Sigmoid colon (tissue), 7 donors: ENCODE measurements around the gene ANP32A. TPM values are rescaled to one million over a fixed set of nuclear protein-coding genes. Genes with fewer than 3 reads are reported as not detected.

ENCODE experiments used
- DNase-seq: peaks from one replicate; pipeline ENCODE4 v3.0.0-alpha.2; 2019
- H3K27ac ChIP-seq, 4 donors: fragments of 200-600 bp; sonication (generic); one replicate each; pipeline ENCODE4 v1.5.1; 2016 to 2019; ENCODE audit warnings: mild to moderate bottlenecking in 1 of 4
- H3K27me3 ChIP-seq, 3 donors: fragments of 200-600 bp; sonication (generic); one replicate each; pipeline ENCODE4 v1.5.1; 2019; ENCODE audit warnings: mild to moderate bottlenecking in 1 of 3
- H3K36me3 ChIP-seq, 4 donors: fragments of 200-600 bp; sonication (generic); one replicate each; pipeline ENCODE4 v1.5.1; 2016 to 2019
- H3K4me1 ChIP-seq, 4 donors: fragments of 200-600 bp; sonication (generic); one replicate each; pipeline ENCODE4 v1.5.1; 2017 to 2019
- H3K4me3 ChIP-seq, 4 donors: fragments of 200-600 bp; sonication (generic); one replicate each; pipeline ENCODE4 v1.5.1; 2017 to 2019; ENCODE audit warnings: mild to moderate bottlenecking in 2 of 4, moderate library complexity in 1 of 4
- H3K9me3 ChIP-seq, 4 donors: fragments of 200-600 bp in 3 of 4; sonication (generic) in 3 of 4; one replicate each; pipeline versions ENCODE4 v1.5.1 to v1.6.1; 2013 to 2019
- EP300 ChIP-seq, 4 donors: sonication (generic); formaldehyde crosslinking; IDR thresholded peaks; one replicate each; pipeline ENCODE4 v1.6.1; 2017; ENCODE audit warnings: antibody characterized with exemption in 4 of 4
- POLR2A ChIP-seq, 2 donors: fragments of 450-650 bp; IDR thresholded peaks; one replicate each; pipeline ENCODE4 v1.6.1; 2016; ENCODE audit warnings: antibody characterized with exemption in 2 of 2, mild to moderate bottlenecking in 2 of 2, moderate library complexity in 2 of 2
- POLR2AphosphoS5 ChIP-seq, 4 donors: sonication (generic); formaldehyde crosslinking; IDR thresholded peaks; one replicate each; pipeline ENCODE4 v1.6.1; 2017; ENCODE audit warnings: antibody characterized with exemption in 4 of 4
- WGBS, 2 donors: extraction: QIAGEN DNeasy Blood & Tissue Kit; methylation state at CpG; one replicate each; pipeline ENCODE4 v1.1.7; 2013; 5-methylcytosine and 5-hydroxymethylcytosine counted together
- intact Hi-C: fragments of 100-400 bp; cut with DNase I; formaldehyde crosslinking; loops from one replicate; pipeline ENCODE4 v1.15.1; 2023
- polyA plus RNA-seq, 3 donors: library from polyadenylated mRNA; stranded (reverse); fragments of 200-250 nt; gene quantifications; one replicate each; pipeline ENCODE4 v1.2.3, GENCODE V29; 2013
- total RNA-seq, 4 donors: library from RNA; depleted of rRNA; stranded (reverse); fragments of >200 nt; gene quantifications; one replicate each; pipeline ENCODE4 v1.1.0, GENCODE V29; 2016
- TF ChIP-seq, protein P1 (sequence below), 4 experiments: fragments of 450-650 bp in 3 of 4; fragments of 200-600 bp in 1 of 4; IDR thresholded peaks; one replicate each; pipeline ENCODE4 v1.5.1; 2016 to 2019; ENCODE audit warnings: antibody characterized with exemption in 4 of 4, mild to moderate bottlenecking in 3 of 4, moderate library complexity in 2 of 4
- donor health status: healthy with polysubstance abuse.
- donor health status: Bipolar disorder and iron deficiency.
- donor health status: healthy.

The ANP32A gene
- total and polyA plus RNA-seq, 7 donors, result 37.6 to 152 (median 67.3) TPM

DNA sequence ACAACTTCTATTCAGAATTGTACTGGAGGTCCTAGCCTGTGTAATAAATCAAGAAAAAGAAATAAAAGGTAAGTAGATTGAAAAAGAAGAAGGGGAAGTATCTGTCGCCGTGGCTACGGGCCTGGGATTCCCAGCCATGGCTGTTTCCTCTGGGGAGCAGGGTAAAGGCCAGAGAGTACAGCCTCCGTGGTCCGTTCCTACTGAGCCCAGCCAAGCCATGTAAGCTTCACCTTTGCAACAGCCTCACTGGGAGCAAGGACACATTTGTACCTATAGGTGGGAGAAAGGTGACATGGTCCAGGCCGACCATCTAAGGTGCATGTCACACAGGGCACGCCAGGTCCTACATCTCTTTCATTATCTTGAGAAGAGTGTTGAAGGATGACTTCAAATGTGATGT, 71.3 kb downstream of the ANP32A start:
- Histone ChIP-seq H3K36me3 (no peaks in the 10 kb centered on the region), H3K4me1 (no peaks in the 10 kb centered on the region), H3K4me3 (no peak overlapping the region), H3K27me3 (no peaks in the 10 kb centered on the region), H3K27ac (no peak overlapping the region), H3K9me3 (no peaks in the 10 kb centered on the region)
- TF ChIP-seq EP300 (IDR thresholded peaks at IDR 0.05) (no peak), POLR2AphosphoS5 (IDR thresholded peaks at IDR 0.05) (no peak), POLR2A (IDR thresholded peaks at IDR 0.05) (no peak)
- TF ChIP-seq, protein P1, sequence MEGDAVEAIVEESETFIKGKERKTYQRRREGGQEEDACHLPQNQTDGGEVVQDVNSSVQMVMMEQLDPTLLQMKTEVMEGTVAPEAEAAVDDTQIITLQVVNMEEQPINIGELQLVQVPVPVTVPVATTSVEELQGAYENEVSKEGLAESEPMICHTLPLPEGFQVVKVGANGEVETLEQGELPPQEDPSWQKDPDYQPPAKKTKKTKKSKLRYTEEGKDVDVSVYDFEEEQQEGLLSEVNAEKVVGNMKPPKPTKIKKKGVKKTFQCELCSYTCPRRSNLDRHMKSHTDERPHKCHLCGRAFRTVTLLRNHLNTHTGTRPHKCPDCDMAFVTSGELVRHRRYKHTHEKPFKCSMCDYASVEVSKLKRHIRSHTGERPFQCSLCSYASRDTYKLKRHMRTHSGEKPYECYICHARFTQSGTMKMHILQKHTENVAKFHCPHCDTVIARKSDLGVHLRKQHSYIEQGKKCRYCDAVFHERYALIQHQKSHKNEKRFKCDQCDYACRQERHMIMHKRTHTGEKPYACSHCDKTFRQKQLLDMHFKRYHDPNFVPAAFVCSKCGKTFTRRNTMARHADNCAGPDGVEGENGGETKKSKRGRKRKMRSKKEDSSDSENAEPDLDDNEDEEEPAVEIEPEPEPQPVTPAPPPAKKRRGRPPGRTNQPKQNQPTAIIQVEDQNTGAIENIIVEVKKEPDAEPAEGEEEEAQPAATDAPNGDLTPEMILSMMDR (IDR thresholded peaks at IDR 0.05), result no peak
- WGBS, 2 donors, result 80 to 94% methylated on average over 7 of the region's 7 CpGs
- DNase-seq, result no peak
- intact Hi-C loops, result no loop called here

DNA sequence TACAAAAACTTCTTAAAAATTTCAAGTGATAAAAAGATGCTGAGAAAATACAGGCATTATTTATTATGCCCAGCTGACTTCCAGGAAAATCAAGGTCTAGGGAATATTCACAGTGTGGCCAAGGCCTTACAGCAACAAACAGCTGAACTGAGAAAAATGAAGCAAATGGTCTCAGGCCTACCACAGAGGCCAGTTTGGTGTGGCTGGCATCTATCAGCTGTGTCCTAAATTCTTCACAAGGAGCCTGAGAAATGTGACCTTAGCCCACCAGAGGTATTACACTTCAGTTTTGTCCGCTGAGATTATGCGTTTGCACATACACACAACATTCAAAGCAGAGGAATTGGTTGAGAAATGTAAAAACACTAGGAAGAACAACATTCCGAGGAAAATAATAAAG, 77.4 kb downstream of the ANP32A start:
- no peaks in the 10 kb centered on the region for H3K9me3 ChIP-seq
- TF ChIP-seq POLR2AphosphoS5 (IDR thresholded peaks at IDR 0.05) (no peak), EP300 (IDR thresholded peaks at IDR 0.05) (no peak), POLR2A (IDR thresholded peaks at IDR 0.05) (no peak)
- TF ChIP-seq, protein P1 (IDR thresholded peaks at IDR 0.05), result no peak
- no peaks in the 10 kb centered on the region for H3K27me3 ChIP-seq
- no peaks in the 10 kb centered on the region for H3K4me1 ChIP-seq
- H3K27ac ChIP-seq, result no peak overlapping the region
- intact Hi-C loops, result no loop called here
- H3K36me3 ChIP-seq, result no peaks in the 10 kb centered on the region
- no peak overlapping the region for H3K4me3 ChIP-seq
- 86 to 96% methylated on average over 3 of the region's 3 CpGs for WGBS, 2 donors
- no peak for DNase-seq

DNA sequence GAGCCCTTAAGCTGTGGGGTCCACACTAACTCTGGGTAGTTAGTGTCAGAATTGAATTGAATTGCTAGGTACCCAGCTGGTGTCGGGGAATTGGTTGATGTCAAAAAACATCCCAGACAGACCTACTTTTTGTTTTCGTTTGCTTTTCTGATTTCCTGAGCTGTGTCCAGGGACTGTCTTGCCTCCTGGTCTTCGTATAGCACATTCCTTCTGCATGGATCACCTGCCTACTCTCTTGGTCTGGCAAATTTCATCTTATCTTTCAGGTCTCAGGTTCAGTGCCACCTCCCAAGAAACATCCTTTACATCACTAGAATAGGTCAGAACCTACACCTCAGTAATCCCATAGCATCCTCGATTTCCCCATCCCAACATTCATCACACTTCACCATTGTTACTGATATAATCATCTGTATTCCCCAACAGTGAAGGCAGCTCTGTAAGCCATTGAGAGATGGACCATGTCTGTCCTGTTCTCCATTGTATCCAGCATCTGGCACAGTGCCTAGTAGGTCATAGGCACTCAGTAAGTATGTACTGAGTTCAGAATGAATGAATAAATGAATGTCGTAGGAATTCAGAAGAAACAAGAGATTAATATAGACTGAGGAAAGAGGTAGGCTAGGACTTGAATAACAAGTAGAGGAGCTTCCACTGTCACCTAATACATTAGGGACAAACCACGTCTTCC, 81.2 kb downstream of the ANP32A start:
- peak; percentile 7 for DNase-seq
- no peaks in the 10 kb centered on the region for H3K36me3 ChIP-seq
- no peak overlapping the region for H3K27ac ChIP-seq
- TF ChIP-seq POLR2AphosphoS5 (IDR thresholded peaks at IDR 0.05) (no peak), EP300 (IDR thresholded peaks at IDR 0.05) (no peak), POLR2A (IDR thresholded peaks at IDR 0.05) (no peak)
- TF ChIP-seq, protein P1 (IDR thresholded peaks at IDR 0.05), result no peak
- WGBS, 2 donors, result 79 to 82% methylated on average over 6 of the region's 6 CpGs
- intact Hi-C loops, result no loop called here
- no peaks in the 10 kb centered on the region for H3K27me3 ChIP-seq
- H3K4me3 ChIP-seq, result no peak overlapping the region
- H3K9me3 ChIP-seq, result no peaks in the 10 kb centered on the region
- H3K4me1 ChIP-seq, result no peaks in the 10 kb centered on the region

DNA sequence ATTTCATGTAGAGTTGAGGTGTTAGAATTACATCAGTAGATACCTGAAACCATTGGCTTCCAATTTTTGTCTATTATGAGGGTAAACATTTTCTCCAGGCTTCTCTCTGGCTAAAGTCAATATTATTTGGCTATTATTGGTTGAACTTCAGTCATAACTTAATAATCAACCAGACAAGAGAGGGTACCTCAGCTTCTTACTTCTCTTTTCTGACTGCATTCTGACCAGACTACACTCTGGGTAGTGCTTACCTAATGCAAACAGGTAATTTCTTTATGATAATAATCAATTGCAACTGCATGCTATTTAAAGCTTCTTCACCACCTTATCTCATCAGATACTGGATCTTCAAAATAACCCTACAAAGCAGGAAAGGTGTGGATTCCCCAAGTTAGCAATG, 85.1 kb downstream of the ANP32A start:
- TF ChIP-seq POLR2A (IDR thresholded peaks at IDR 0.05) (no peak), POLR2AphosphoS5 (IDR thresholded peaks at IDR 0.05) (no peak), EP300 (IDR thresholded peaks at IDR 0.05) (no peak)
- TF ChIP-seq, protein P1 (IDR thresholded peaks at IDR 0.05), result no peak
- Histone ChIP-seq H3K27me3 (no peaks in the 10 kb centered on the region), H3K4me1 (peaks cover 0 to 7% (median 3%) of the 10 kb centered on the region in 4 donors), H3K36me3 (no peaks in the 10 kb centered on the region), H3K27ac (no peak overlapping the region), H3K4me3 (no peak overlapping the region), H3K9me3 (no peaks in the 10 kb centered on the region)
- intact Hi-C loops, result no loop called here
- no peak for DNase-seq

DNA sequence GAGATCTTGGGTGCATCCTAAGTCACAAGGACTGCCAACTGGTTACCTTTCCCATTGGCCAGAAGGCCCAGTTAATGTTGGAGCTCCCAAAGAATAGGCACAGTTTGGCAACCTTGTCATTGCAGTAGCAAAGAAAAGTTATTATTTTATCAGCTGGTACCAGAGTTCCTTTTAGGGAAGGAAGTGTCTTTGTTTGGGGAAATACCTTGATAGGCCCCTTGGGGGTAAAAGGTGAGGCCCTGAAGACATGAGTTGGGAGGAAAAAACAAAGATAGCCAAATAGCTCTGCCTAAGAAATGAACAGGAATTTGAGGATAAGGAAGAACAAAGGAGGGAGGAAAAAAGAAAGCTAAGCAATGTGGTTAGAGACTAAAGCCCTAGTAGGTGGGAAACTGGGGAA, 85.8 kb downstream of the ANP32A start:
- no peaks in the 10 kb centered on the region for H3K36me3 ChIP-seq
- no peak for TF ChIP-seq EP300 (IDR thresholded peaks at IDR 0.05)
- TF ChIP-seq POLR2AphosphoS5 (IDR thresholded peaks at IDR 0.05), result no peak
- no peak for TF ChIP-seq POLR2A (IDR thresholded peaks at IDR 0.05)
- TF ChIP-seq, protein P1 (IDR thresholded peaks at IDR 0.05), result no peak
- H3K4me1 ChIP-seq, result peaks cover 0 to 15% (median 10%) of the 10 kb centered on the region in 4 donors
- no peak for DNase-seq
- no peaks in the 10 kb centered on the region for H3K27me3 ChIP-seq
- no peaks in the 10 kb centered on the region for H3K9me3 ChIP-seq
- intact Hi-C loops, result no loop called here
- no peak overlapping the region for H3K27ac ChIP-seq
- no peak overlapping the region for H3K4me3 ChIP-seq
